K562 (cell line): Measurements from ENCODE around the gene GDF7. TPM values are rescaled to one million over a fixed set of nuclear protein-coding genes. Genes with fewer than 3 reads are reported as not detected.

Source experiments
- ATAC-seq: fragments of 200-7000 bp; cut with Tn5 transposase; 3 replicates; pipeline ENCODE4 v1.9.1; 2020; ENCODE audit warnings: moderate library complexity
- BruUV-seq: library from RNA; stranded (reverse); fragments of 400-500 nt; replicated peaks from 2 replicates; lab custom pipeline; 2021; lab: Mats Ljungman, UMichigan
- CTCF ChIA-PET: fragments of 300-600 bp; formaldehyde crosslinking; extraction: SDS; loops from one replicate; lab custom pipeline; 2021; ENCODE audit warnings: low intra/inter-chr PET ratio; lab: Yijun Ruan, JAX
- POLR2A ChIA-PET: fragments of 300-600, 350-650 bp; sonication (Branson Sonifier 250); formaldehyde crosslinking; extraction: SDS; loops from one replicate; lab custom pipeline; 2021; ENCODE audit warnings: antibody characterized with exemption, inconsistent platforms; lab: Yijun Ruan, JAX
- DNase-seq, 4 experiments: peaks; one replicate each; pipeline versions ENCODE4 v3.0.0 to v3.0.0-alpha.2; 2011 to 2018; ENCODE audit warnings: low spot score in 3 of 4, mixed read lengths in 3 of 4; ENCODE audit errors: extremely low read depth in 1 of 4
- FAIRE-seq: peaks from 2 replicates; lab custom pipeline; 2011; peaks lifted over from hg19 to GRCh38; lab: Jason Lieb, UNC
- H2AFZ ChIP-seq: 2 replicates; pipeline ENCODE4 v1.6.0; 2011; ENCODE audit warnings: low read depth, low read length, control low read depth, inconsistent platforms
- H3K27ac ChIP-seq: fragments of 200-600 bp; 3 replicates; pipeline ENCODE4 v1.8.0; 2011; ENCODE audit warnings: low read depth, mild to moderate bottlenecking, control low read depth, inconsistent platforms, low read length, moderate library complexity, mixed read lengths; ENCODE audit errors: extremely low read depth
- H3K27me3 ChIP-seq, 2 experiments: fragments of 300-600 bp in 1 of 2; 2 replicates in 1 of 2; 3 replicates in 1 of 2; pipeline versions ENCODE4 v1.6.0 to v1.8.0; 2011; ENCODE audit warnings: inconsistent platforms in 2 of 2, low read length in 2 of 2, mild to moderate bottlenecking in 1 of 2, mixed read lengths in 1 of 2, moderate library complexity in 1 of 2; ENCODE audit not compliant: control insufficient read depth in 2 of 2, insufficient read depth in 2 of 2
- H3K36me3 ChIP-seq: fragments of 300-600 bp; 3 replicates; pipeline ENCODE4 v1.8.0; 2011; ENCODE audit warnings: mild to moderate bottlenecking, low read length, inconsistent platforms; ENCODE audit not compliant: control insufficient read depth, insufficient read depth
- H3K4me1 ChIP-seq, 2 experiments: fragments of 200-600 bp in 1 of 2; replicated peaks in 1 of 2; 2 replicates in 1 of 2; 3 replicates in 1 of 2; pipeline versions ENCODE4 v1.5.1 to v1.8.0; 2011; ENCODE audit warnings: inconsistent platforms in 2 of 2, low read length in 2 of 2, mild to moderate bottlenecking in 1 of 2, mixed read lengths in 1 of 2, moderate library complexity in 1 of 2; ENCODE audit not compliant: control insufficient read depth in 2 of 2, insufficient read depth in 2 of 2
- H3K4me2 ChIP-seq: 2 replicates; pipeline ENCODE4 v1.6.1; 2011; ENCODE audit warnings: low read length, control low read depth, inconsistent platforms, mixed read lengths; ENCODE audit not compliant: insufficient read depth
- H3K4me3 ChIP-seq: fragments of 200-600 bp; sonication (generic), shearing (Covaris generic); 2 replicates; pipeline ENCODE4 v1.5.1; 2016; ENCODE audit warnings: control low read depth, inconsistent platforms
- H3K79me2 ChIP-seq: fragments of 200-600 bp; 3 replicates; pipeline ENCODE4 v1.8.0; 2011; ENCODE audit warnings: low read length, inconsistent platforms; ENCODE audit not compliant: control insufficient read depth, insufficient read depth
- H3K9ac ChIP-seq, 2 experiments: 2 replicates each; pipeline versions ENCODE4 v1.6.0 to v1.6.1; 2011; ENCODE audit warnings: low read depth in 2 of 2, low read length in 2 of 2, control low read depth in 1 of 2, inconsistent platforms in 1 of 2, mild to moderate bottlenecking in 1 of 2, mixed read lengths in 1 of 2; ENCODE audit not compliant: insufficient read depth in 1 of 2
- H3K9me1 ChIP-seq: one replicate; pipeline ENCODE4 v1.6.0; 2011; ENCODE audit warnings: inconsistent platforms, mild to moderate bottlenecking, low read length, moderate library complexity; ENCODE audit not compliant: control insufficient read depth, insufficient read depth
- H3K9me3 ChIP-seq: replicated peaks from 2 replicates; pipeline ENCODE4 v1.5.1; 2011; ENCODE audit warnings: low read depth, low read length, inconsistent platforms; ENCODE audit not compliant: control insufficient read depth, insufficient read depth
- H4K20me1 ChIP-seq: replicated peaks from 2 replicates; pipeline ENCODE4 v1.6.1; 2011; ENCODE audit warnings: low read length, inconsistent platforms, mixed read lengths; ENCODE audit not compliant: control insufficient read depth, insufficient read depth
- ARHGAP35 ChIP-seq: fragments of 450-650 bp; IDR thresholded peaks from 2 replicates; pipeline ENCODE4 v1.6.1; 2018; ENCODE audit not compliant: partially characterized antibody
- CBX1 ChIP-seq: sonication (generic); IDR thresholded peaks from 2 replicates; pipeline ENCODE4 v1.6.1; 2016; ENCODE audit warnings: antibody characterized with exemption, low read depth, mild to moderate bottlenecking
- KLF6 ChIP-seq: fragments of 250-450 bp; sonication (Bioruptor Pico); IDR thresholded peaks from 2 replicates; pipeline ENCODE4 v1.4.0; 2020; ENCODE audit warnings: mild to moderate bottlenecking, moderate library complexity, borderline replicate concordance
- MXI1 ChIP-seq: IDR thresholded peaks from 2 replicates; pipeline ENCODE4 v1.6.1; 2011; ENCODE audit warnings: low read depth, mild to moderate bottlenecking, improper control_type of control experiment, low read length
- NELFE ChIP-seq: IDR thresholded peaks from 2 replicates; pipeline ENCODE4 v1.6.1; 2011; ENCODE audit warnings: mild to moderate bottlenecking; ENCODE audit not compliant: insufficient read depth, insufficient read length
- SETDB1 ChIP-seq: IDR thresholded peaks from one replicate; pipeline ENCODE4 v1.6.1; 2012; ENCODE audit warnings: low read length, control low read depth, inconsistent platforms
- STAT5B ChIP-seq: fragments of 250-450 bp; sonication (Bioruptor Pico); IDR thresholded peaks from 2 replicates; pipeline ENCODE4 v1.8.0; 2021; ENCODE audit warnings: mild to moderate bottlenecking, inconsistent platforms
- XRCC3 ChIP-seq: fragments of 450-650 bp; IDR thresholded peaks from 2 replicates; pipeline ENCODE4 v1.6.1; 2017; ENCODE audit warnings: mild to moderate bottlenecking, moderate library complexity
- WGBS: fragments of 100-300 bp; shearing (Covaris generic); methylation state at CpG from one replicate; pipeline ENCODE4 v1.1.6; 2016; ENCODE audit warnings: low coverage, mixed read lengths; ENCODE audit not compliant: insufficient coverage; ENCODE audit errors: missing lambda C conversion rate; 5-methylcytosine and 5-hydroxymethylcytosine counted together
- in situ Hi-C: fragments of 300-500 bp; cut with MboI; formaldehyde crosslinking; loops from 4 replicates; pipeline ENCODE4 v1.15.0; 2018; ENCODE audit warnings: inconsistent platforms, mixed read lengths
- intact Hi-C: fragments of 100-400 bp; cut with micrococcal nuclease; formaldehyde crosslinking; loops from 2 replicates; pipeline ENCODE4 v1.14.2; 2022
- polyA plus RNA-seq, 8 experiments: library from polyadenylated mRNA; depleted of rRNA in 4 of 8; stranded (reverse) in 5 of 8; unstranded in 3 of 8; fragments of >200 nt; fragmentation: Nextera tagmentation in 2 of 8; fragmentation: Illumina TruSeq in 1 of 8; extraction: Ambion mirVana in 2 of 8; extraction: Trizol in 1 of 8; gene quantifications; 2 replicates each; pipeline versions ENCODE4 v1.2.1 to v1.2.3, GENCODE V29; 2011 to 2014; ENCODE audit warnings: inconsistent platforms in 1 of 8, missing spikeins in 1 of 8
- total RNA-seq, 7 experiments: library from RNA; depleted of rRNA in 6 of 7; stranded (reverse); fragments of >200 nt in 6 of 7; fragmentation: Illumina TruSeq in 2 of 7; extraction: Trizol in 2 of 7; gene quantifications; 2 replicates each; pipeline versions ENCODE4 v1.2.1 to v1.2.3, GENCODE V29; 2011 to 2021; ENCODE audit warnings: low replicate concordance in 1 of 7
- TF ChIP-seq, protein P1 (sequence below): fragments of 450-650 bp; formaldehyde crosslinking; IDR thresholded peaks from 2 replicates; pipeline ENCODE4 v1.4.0; 2020; ENCODE audit warnings: mild to moderate bottlenecking, mixed read lengths
- TF ChIP-seq, protein P2 (sequence below): sonication (generic); formaldehyde crosslinking; IDR thresholded peaks from 2 replicates; pipeline ENCODE4 v1.8.0; 2022; ENCODE audit warnings: mild to moderate bottlenecking, missing genetic modification reagents
- TF ChIP-seq, protein P3 (sequence below): fragments of 450-650 bp; formaldehyde crosslinking; conservative IDR thresholded peaks from 2 replicates; pipeline ENCODE4 v1.4.0; 2022; ENCODE audit warnings: mild to moderate bottlenecking, missing genetic modification characterization

Gene GDF7
- total and polyA plus RNA-seq, 9 of the 15 experiments (the other 6 are each of a cell fraction or from before 2014, with no cell fraction given), result 0.01 TPM; not detected in 7

DNA sequence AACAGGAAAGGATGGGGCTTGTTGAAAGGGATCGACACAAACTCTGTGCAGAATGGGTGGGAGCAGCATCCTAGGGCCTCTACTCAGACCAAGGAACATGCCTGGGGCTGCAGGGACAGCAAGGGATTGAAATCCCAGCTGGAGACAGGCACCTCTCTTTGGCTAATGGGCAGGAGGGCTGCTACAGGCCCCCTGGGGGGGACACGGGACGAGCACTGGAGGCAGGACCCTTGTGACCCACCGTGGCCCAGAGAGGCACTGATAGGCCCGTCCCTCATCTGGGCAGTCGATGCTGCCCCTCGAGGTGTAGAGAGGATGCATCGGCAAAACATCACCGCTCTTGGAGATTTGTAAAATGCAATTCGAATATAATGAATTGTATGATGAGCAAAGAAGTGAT, 21.2 kb upstream of the GDF7 start:
- H3K9ac ChIP-seq, result no peak overlapping the region

More for the DNA sequence above, 21.2 kb upstream of the GDF7 start:
- no peaks in the 10 kb centered on the region for H3K9me1 ChIP-seq
- no peaks in the 10 kb centered on the region; the same call in 1 of the 2 replicates for H4K20me1 ChIP-seq
- no peaks in the 10 kb centered on the region for H3K36me3 ChIP-seq
- POLR2A ChIA-PET, result no interaction called here
- FAIRE-seq, result no peak
- H3K4me1 ChIP-seq, result peaks cover 7 to 24% of the 10 kb centered on the region in 2 experiments; a peak in 4 of 5 replicates
- H3K79me2 ChIP-seq, result no peaks in the 10 kb centered on the region; the same call in 2 of the 3 replicates
- TF ChIP-seq XRCC3 (no peak), MXI1 (no peak), STAT5B (CRISPR knock-in tag) (no peak), ARHGAP35 (no peak), KLF6 (CRISPR knock-in tag) (no peak), NELFE (no peak), CBX1 (no peak), SETDB1 (no peak)
- TF ChIP-seq, protein P1, sequence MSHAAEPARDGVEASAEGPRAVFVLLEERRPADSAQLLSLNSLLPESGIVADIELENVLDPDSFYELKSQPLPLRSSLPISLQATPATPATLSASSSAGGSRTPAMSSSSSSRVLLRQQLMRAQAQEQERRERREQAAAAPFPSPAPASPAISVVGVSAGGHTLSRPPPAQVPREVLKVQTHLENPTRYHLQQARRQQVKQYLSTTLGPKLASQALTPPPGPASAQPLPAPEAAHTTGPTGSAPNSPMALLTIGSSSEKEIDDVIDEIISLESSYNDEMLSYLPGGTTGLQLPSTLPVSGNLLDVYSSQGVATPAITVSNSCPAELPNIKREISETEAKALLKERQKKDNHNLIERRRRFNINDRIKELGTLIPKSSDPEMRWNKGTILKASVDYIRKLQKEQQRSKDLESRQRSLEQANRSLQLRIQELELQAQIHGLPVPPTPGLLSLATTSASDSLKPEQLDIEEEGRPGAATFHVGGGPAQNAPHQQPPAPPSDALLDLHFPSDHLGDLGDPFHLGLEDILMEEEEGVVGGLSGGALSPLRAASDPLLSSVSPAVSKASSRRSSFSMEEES (CRISPR knock-in tag), result no peak
- TF ChIP-seq, protein P2, sequence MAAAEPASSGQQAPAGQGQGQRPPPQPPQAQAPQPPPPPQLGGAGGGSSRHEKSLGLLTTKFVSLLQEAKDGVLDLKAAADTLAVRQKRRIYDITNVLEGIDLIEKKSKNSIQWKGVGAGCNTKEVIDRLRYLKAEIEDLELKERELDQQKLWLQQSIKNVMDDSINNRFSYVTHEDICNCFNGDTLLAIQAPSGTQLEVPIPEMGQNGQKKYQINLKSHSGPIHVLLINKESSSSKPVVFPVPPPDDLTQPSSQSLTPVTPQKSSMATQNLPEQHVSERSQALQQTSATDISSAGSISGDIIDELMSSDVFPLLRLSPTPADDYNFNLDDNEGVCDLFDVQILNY (CRISPR knock-in tag), result no peak
- TF ChIP-seq, protein P3, sequence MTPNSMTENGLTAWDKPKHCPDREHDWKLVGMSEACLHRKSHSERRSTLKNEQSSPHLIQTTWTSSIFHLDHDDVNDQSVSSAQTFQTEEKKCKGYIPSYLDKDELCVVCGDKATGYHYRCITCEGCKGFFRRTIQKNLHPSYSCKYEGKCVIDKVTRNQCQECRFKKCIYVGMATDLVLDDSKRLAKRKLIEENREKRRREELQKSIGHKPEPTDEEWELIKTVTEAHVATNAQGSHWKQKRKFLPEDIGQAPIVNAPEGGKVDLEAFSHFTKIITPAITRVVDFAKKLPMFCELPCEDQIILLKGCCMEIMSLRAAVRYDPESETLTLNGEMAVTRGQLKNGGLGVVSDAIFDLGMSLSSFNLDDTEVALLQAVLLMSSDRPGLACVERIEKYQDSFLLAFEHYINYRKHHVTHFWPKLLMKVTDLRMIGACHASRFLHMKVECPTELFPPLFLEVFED (CRISPR knock-in tag), result no peak
- TF ChIP-seq, all 486 proteins: peak for 0
- no peak for DNase-seq
- no peak overlapping the region for H3K4me2 ChIP-seq
- H3K27ac ChIP-seq, result no peak overlapping the region
- intact Hi-C loops (no loop called here), in situ Hi-C loops (no loop called here)
- H3K4me3 ChIP-seq, result no peak overlapping the region
- no peak for ATAC-seq
- H3K9me3 ChIP-seq, result no peaks in the 10 kb centered on the region
- WGBS, result 30% methylated on average over 9 of the region's 10 CpGs
- peaks cover 0 to 15% of the 10 kb centered on the region in 2 experiments; a peak in 2 of 5 replicates for H3K27me3 ChIP-seq
- CTCF ChIA-PET, result no interaction called here
- no TSS peak for BruUV-seq
- no peak overlapping the region for H2AFZ ChIP-seq
